HPDE6-E6E7 (cell line): ENCODE measurements around the gene RBP7.
"Not testable (repeated sequence)": the region's sequence is repeated elsewhere in the genome, so short reads cannot be mapped to it uniquely, and the experiment has no call there.

ENCODE experiments used
- DNase-seq: peaks from one replicate; pipeline ENCODE4 v3.0.0; 2011; ENCODE audit warnings: missing footprints; ENCODE audit errors: extremely low spot score

Gene RBP7

DNA sequence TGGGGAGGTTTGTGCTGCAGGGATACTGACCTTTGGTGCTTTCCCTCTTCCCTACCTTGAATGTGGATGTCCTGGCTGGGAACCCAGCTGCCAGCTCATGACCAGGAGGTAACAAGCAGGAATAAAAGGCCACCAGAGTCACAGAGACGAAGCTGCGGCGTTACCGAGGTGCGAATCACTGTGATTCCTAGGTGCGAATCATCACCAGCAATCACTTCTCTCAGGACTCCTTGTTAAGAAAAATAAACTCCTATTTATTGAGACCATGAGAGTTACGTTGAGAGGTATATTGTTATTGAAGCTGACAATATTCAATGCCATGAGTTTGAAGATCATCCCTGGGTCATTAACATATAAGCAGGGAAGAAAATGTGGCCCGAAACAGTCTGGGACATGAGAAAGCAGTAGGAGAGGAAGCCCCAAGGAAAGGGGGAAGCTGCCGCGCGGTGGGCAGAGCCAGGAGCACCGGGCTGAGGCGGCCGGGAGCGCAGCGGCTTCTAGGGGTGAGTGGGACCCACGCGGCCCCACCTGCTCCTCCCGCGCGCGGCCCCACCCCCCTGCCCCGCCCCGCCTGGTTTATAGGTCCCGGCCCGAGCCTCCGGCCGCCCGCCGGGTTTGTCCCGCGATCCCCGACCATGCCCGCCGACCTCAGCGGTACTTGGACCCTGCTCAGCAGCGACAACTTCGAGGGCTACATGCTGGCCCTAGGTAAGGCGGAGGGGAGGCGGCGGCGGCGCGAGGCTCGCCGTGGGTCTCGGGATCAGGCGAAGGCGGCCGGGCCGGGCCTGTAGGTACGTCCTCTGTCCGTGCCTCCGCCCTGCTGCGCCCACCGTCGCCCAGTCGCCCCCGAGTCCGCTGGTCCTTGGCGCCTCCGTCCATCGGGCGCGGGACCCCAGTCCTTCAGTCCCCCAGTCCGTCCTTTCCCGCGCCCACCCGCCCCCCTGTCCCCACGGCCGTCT is at the start of gene RBP7:
TSS of gene RBP7 (plus strand) at position 605 of the 959 bp plus-strand sequence. CDS start at position 636, 31 bp downstream.
- DNase-seq, result peak; percentile 16

DNA sequence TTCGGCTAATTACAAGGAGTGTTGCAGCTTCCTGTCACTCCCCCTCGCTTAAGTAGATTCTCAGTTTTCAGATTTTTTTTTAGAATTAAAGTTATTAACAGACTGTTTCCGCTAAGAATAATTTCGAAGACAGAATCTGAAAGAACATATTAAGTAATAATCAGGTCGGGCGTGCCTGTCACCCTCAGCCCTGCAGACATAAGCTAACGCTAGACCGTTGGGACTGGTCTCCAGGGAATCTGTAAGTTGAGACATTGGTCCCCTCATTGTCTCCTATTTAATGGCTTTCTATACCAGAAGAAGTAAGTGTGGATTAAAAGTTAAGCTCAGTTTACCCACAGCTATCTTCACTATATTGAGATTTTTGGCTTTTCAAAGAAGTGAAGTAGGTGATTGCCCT is 39.3 kb upstream of the RBP7 start:
- no peak for DNase-seq

GRCh38 chr1:9960011-9960410 is 37.0 kb upstream of the RBP7 start:
- DNase-seq, result no peak

DNA sequence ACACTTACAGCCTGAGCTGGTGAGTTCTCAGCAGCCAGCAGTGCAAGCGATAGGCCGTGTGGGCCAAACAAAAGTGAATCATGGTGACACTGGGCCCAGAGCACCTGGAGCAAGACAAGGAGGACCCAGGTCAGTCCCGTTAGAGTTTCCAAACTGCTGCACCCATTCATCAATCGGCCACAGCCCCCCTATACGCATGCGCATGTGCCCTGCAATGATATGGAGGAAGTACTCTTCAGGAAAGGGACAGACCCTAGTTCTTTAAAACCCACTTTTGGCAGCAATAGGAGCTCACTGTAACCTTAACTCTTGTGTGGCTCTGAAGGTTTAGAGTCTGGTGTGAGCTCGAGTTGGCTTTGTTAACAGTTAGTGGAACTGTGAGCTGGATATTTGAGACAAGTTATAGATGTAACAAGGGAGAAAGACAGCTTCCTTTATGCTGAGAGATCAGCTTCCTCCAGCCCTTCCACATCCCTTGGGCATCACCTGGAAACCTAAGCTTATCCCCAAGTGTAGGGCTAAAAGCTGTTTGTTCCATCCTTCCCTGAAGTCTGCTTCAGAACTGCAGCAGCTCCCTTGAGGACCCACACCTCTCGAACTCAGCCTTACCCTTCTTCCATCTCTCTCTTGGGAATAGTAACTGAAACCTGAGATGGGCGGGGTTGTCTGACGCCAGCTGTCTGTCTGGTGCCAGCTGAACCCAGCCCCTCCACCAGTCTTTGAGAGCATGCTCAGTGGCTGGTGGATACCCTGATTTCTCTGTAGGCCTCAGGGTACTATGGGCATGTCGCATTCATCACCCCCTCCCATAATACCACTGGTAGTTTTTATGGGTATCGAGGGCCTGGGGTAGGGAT is 36.1 kb upstream of the RBP7 start:
- no peak for DNase-seq

DNA sequence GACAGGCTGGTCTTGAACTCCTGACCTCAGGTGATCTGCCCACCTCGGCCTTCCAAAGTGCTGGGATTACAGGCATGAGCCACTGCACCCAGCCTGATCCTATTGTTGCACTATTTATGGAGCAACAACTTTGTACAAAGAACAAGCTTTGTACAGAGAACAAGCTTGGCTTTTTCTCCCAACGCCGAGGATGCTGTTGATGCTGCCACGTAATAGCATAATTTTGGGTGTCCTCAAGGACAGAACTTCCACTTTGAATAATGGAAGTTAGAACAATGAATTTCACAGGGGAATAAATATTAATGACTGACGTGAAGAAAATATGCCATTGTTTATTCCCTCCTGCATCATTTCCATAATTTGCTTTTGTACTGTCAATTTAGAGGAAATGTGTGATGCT is 12.8 kb upstream of the RBP7 start:
- no peak for DNase-seq

DNA sequence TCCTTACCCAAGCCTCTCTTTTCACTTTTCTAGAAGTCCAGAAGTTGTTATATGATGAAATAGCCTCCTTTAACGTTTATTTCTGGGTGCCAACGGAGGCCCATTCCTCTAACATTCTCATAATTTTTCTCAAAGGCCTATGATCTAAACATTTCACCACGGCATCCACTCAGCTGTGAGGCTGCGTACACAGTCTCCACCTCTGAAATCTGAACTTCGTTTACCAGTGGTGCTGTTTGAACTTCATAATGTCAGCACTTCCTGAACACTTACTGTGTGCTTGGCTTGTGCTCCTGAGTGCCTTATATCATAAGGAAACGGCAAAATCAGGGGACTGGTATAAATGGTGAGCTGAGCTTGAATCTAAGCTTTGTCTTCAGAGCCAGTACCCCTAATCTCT is 12.0 kb upstream of the RBP7 start:
- no peak for DNase-seq

DNA sequence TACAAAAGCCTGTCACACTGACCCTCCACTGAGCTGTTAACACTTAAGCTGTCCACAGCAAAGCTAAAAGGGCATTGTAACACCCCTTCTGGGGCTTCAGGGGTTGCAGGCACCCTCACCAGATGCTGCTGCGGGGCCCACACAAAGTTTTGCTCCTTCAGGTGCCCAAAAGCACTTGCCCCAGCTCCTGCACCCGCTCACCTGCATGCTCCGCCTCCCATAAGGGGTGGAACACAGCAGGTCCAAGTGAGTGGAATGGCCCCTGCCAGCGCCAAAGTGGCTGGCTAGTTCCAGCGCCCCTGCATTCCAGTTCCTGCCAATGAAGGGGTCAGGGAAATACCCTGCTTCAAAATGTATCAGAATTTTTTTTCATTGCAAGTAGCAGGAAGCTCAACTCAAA is 7.3 kb upstream of the RBP7 start:
- DNase-seq, result no peak

GRCh38 chr1:9990944-9991343 is 6.1 kb upstream of the RBP7 start:
- DNase-seq, result no peak

DNA sequence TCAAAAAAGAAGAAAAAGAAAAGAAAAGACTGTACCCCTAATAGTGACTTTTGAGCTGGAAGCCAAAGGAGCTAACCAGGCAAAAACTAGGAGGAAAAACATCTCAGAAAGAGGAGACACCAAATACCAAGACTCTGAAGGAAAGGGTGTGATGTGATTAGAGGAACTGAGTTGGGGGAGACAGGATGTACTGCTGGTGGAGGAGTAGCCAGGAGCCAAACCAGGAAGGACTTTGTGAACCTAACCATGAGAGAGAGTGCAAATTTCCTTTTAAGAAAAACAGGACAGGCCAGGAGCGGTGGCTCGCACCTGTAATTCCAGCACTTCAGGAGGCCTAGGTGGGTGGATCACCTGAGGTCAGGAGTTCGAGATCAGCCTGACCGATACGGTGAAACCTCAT is 4.1 kb upstream of the RBP7 start:
- DNase-seq, result no peak

DNA sequence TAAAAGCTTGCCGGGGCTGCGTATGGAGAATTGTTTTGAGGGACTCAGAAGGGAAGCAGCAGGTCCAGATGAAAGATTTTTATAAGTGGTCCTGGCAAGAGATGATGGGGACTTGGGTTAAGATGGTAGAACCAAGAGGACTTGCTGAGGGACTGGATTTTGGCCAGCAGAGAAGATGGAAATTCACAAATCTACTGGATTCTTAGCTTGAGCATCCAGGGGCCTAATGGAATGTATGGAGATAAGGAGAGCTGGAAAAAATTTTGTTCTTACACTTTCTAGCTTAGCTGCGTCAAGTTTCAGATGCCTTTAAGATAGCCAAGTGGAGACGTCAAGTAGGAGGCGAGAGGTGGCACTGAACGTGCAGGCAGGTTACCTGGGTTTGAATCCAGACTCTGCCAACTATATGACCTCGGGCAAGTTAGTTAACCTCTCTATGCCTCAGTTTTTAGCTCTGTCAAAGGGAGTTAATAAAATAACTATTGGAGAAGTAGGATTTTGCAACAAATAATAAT is 3.4 kb upstream of the RBP7 start:
- DNase-seq, result no peak

DNA sequence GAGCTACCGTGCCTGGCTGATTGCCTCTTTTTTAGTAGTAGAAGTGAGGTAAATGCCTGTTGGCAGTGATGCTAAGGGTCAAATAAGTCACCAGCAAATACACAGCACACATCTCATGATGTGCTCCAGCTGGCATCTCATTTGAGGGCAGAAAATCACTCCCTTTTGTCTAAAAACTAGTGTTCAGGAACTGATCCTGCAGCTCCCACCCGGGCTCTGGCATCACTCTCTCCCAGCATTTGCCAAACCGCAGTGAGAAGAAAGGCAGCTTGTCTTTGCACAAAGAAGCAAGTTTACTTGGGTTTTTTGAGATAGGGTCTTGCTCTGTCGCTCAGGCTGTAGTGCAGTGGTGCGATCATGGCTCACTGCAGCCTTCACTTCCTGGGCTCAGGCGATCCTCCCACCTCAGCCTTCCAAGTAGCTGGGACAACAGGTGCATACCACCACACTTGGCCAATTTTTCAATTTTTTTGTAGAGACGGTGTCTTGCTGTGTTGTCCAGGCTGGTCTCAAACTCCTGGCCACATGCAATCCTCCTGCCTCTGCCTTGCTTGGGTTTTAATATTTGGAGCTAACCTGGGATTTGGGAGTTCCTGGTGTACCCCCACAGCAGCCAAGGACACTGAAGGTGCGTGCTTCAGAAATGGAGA is 4.1 kb downstream of the RBP7 start:
- no peak for DNase-seq

GRCh38 chr1:10005248-10005647 is 8.2 kb downstream of the RBP7 start:
- not testable (repeated sequence) for DNase-seq

GRCh38 chr1:10007169-10007568 is 10.1 kb downstream of the RBP7 start:
- DNase-seq, result no peak

GRCh38 chr1:10014016-10014415 is 17.0 kb downstream of the RBP7 start:
- DNase-seq, result no peak

GRCh38 chr1:10019561-10019960 is 22.5 kb downstream of the RBP7 start:
- no peak for DNase-seq

DNA sequence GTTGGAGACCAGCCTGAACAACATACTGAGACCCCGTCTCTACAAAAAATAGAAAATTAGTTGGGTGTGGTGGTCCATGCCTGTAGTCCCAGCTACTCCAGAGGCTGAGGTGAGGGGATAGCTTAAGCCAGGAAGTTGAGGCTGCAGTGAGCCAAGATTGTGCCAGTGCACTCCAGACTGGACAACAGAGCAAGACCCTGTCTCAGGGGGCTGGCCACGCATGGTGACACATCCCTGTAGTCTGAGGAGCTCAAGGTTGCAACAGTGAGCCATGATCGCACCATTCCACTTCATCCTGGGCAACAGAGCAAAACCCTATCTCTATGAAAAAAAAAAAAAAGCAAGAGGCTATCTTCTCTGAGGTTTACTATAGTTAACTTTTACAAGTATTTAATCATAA is 23.1 kb downstream of the RBP7 start:
- no peak for DNase-seq

- DNase-seq, result not testable (repeated sequence)
Observed at GRCh38 chr1:10020678-10021077, 23.6 kb downstream of the RBP7 start.

- DNase-seq, result not testable (repeated sequence)
Observed at GRCh38 chr1:10021992-10022391, 25.0 kb downstream of the RBP7 start.

DNA sequence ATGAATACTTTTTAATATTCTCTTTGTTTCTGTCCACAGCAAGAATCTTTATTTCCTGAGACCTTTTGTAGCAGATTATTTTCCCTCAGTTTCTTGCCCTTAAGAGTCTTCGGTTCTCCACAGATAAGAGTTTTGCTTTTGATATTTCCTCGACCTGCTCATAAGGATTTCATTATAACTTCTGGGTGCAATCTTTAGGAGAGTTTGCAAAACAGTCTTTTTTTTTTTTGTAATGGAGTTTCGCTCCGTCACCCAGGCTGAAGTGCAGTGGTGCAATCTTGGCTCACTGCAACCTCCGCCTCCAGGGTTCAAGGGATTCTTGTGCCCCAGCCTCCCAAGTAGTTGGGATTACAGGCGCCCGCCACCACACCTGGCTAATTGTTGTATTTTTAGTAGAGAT is 25.6 kb downstream of the RBP7 start:
- no peak for DNase-seq

DNA sequence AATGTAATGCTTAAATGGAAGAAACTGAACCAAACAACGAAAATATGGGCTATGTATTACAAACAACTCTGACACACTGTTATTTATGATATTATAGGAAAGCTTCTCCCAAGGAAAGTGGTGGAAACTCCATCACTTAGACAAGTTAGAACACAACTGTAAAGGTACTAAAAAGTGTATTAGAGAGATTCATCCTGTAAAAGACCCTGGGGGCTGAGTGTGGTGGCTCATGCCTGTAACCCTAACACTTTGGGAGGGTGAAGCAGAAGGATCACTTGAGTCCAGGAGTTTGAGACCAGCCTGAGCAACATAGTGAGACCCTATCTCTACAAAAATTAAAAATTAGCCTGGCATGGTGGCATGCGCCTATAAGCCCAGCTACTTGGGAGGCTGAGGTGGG is 28.3 kb downstream of the RBP7 start:
- DNase-seq, result no peak

DNA sequence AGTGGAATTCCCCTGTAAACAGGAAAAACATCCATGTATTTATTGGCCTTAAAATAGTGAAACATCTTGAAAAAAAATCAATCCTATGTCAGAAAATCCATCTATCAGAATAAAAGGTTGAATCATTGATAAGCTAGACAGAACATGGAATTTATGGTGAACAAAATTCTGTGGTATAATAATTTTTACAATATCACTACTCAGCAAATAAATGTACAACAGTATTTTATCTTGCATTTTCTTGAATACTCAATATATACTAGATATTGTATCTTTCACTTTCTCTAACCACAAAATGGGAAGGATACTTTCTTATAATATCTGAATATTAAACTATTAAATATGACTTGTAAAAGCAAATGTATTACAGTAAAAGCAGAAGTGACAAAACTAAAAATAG is 30.0 kb downstream of the RBP7 start:
- DNase-seq, result no peak

DNA sequence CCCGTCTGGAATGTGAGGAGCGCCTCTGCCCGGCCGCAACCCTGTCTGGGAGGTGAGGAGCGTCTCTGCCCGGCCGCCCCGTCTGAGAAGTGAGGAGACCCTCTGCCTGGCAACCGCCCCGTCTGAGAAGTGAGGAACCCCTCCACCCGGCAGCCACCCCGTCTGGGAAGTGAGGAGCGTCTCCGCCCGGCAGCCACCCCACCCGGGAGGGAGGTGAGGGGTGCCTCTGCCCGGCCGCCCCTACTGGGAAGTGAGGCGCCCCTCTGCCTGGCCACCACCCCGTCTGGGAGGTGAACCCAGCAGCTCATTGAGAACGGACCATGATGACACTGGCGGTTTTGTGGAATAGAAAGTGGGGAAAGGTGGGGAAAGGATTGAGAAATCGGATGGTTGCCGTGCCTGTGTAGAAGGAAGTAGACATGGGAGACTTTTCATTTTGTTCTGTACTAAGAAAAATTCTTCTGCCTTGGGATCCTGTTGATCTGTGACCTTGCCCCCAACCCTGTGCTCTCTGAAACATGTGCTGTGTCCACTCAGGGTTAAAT is 32.0 kb downstream of the RBP7 start:
- DNase-seq, result not testable (repeated sequence)
